ENCODE data around the gene RPP21. TPM values are rescaled to one million over a fixed set of nuclear protein-coding genes. Genes with fewer than 3 reads are reported as not detected.

The RPP21 gene
- total RNA-seq, 3 donors from 2014 or later, result 34.9 to 66.8 (median 35.1) TPM

- intact Hi-C loops (cut with DNase I, micrococcal nuclease), result no loop called here
- DNase-seq, result no peak
- Histone ChIP-seq H3K36me3 (ENCODE audit: low read depth) (no peaks in the 10 kb centered on the region), H3K4me1 (ENCODE audit: low read depth) (no peaks in the 10 kb centered on the region), H3K4me3 (no peak overlapping the region), H3K9me3 (no peaks in the 10 kb centered on the region)
- no peak for ATAC-seq
- TF ChIP-seq CTCF (IDR thresholded peaks at IDR 0.05), result no peak
Measured at GRCh38 chr6:30386166-30386565, 41.2 kb downstream of the RPP21 start.

GRCh38 chr6:30391240-30391639, 46.3 kb downstream of the RPP21 start:
- no peak overlapping the region for H3K4me3 ChIP-seq
- intact Hi-C loops (cut with DNase I, micrococcal nuclease), result loop anchor here (10.0 kb wide), 2 partner anchors 156 to 176 kb away; partner anchors contain the start of gene TRIM26 (in 1 of the 2)
- no peak for TF ChIP-seq CTCF (IDR thresholded peaks at IDR 0.05)
- no peaks in the 10 kb centered on the region for H3K9me3 ChIP-seq
- no peak for ATAC-seq
- no peaks in the 10 kb centered on the region for H3K36me3 ChIP-seq (ENCODE audit: low read depth)
- no peaks in the 10 kb centered on the region for H3K4me1 ChIP-seq (ENCODE audit: low read depth)
- no peak for DNase-seq

GRCh38 chr6:30394139-30394538, 49.2 kb downstream of the RPP21 start:
- peak; percentile 85 for ATAC-seq
- DNase-seq, result peak in 2 of 3 donors; percentile 40 to 61
- TF ChIP-seq CTCF (IDR thresholded peaks at IDR 0.05), result no peak
- H3K36me3 ChIP-seq (ENCODE audit: low read depth), result no peaks in the 10 kb centered on the region
- intact Hi-C loops (cut with DNase I, micrococcal nuclease), result loop anchor here (10.0 kb wide), 2 partner anchors 159 to 179 kb away; partner anchors contain the start of gene TRIM26 (in 1 of the 2)
- no peaks in the 10 kb centered on the region for H3K4me1 ChIP-seq (ENCODE audit: low read depth)
- no peaks in the 10 kb centered on the region for H3K9me3 ChIP-seq
- no peak overlapping the region for H3K4me3 ChIP-seq

Other genes with a start within 250 kb of the RPP21 start
- 100 to 1,000 TPM; 121 to 202 (median 182) TPM for gene TRIM31, start 232.1 kb upstream of the RPP21 start, total RNA-seq
- 10 to 100 TPM; 19.8 to 37.3 (median 33.4) TPM for gene TRIM40, start 209.0 kb upstream of the RPP21 start, total RNA-seq
- 1 to 10 TPM; 3.9 to 7.8 (median 5.3) TPM for gene TRIM10, start 183.9 kb upstream of the RPP21 start, total RNA-seq
- 10 to 100 TPM; 37.2 to 73.2 (median 51.4) TPM for gene TRIM15, start 181.6 kb upstream of the RPP21 start, total RNA-seq
- gene TRIM26, start 131.8 kb upstream of the RPP21 start, total RNA-seq, result 10 to 100 TPM; 52.6 to 58.1 (median 53.0) TPM
- 10 to 100 TPM in 2 of 3 donors, 1 to 10 TPM in 1; 9.5 to 16.2 (median 10.4) TPM for gene TRIM39, start 18.2 kb upstream of the RPP21 start, total RNA-seq
- 100 to 1,000 TPM; 316 to 631 (median 383) TPM for gene HLA-E, start 144.4 kb downstream of the RPP21 start, total RNA-seq
- 10 to 100 TPM; 37.8 to 48.1 (median 45.9) TPM for gene GNL1, start 211.3 kb downstream of the RPP21 start, total RNA-seq
- 1 to 10 TPM; 4.6 to 9.7 (median 5.9) TPM for gene PRR3, start 212.1 kb downstream of the RPP21 start, total RNA-seq
- gene ABCF1, start 226.3 kb downstream of the RPP21 start, total RNA-seq, result 10 to 100 TPM; 43.0 to 56.0 (median 45.8) TPM